ENCODE measurements around the gene SCGB2B2. TPM values are rescaled to one million over a fixed set of nuclear protein-coding genes. Genes with fewer than 3 reads are reported as not detected.
"Not testable (repeated sequence)": the region's sequence is repeated elsewhere in the genome, so short reads cannot be mapped to it uniquely, and the experiment has no call there.

Gene SCGB2B2
- total RNA-seq: under 1 TPM; 0.35 to 0.71 TPM

- H3K27me3 Mint-ChIP-seq: no peaks in the 10 kb centered on the region
Measured at GRCh38 chr19:34676697-34677385, at the start of gene SCGB2B2. SCGB2B2 (minus strand) TSS chr19:34677159; CDS start chr19:34594563, 82,596 bp downstream.

GRCh38 chr19:34725400-34725799, 48.4 kb upstream of the SCGB2B2 start:
- Mint-ChIP-seq H3K36me3 (ENCODE audit: low read depth) (no peaks in the 10 kb centered on the region), H3K27ac (no peak overlapping the region), H3K4me1 (no peaks in the 10 kb centered on the region), H3K4me3 (no peak overlapping the region), H3K27me3 (peaks cover 14% of the 10 kb centered on the region), H3K9me3 (no peaks in the 10 kb centered on the region)
- ATAC-seq (replicated peaks): no peak

More at GRCh38 chr19:34676697-34677385, at the start of gene SCGB2B2:
- Mint-ChIP-seq H3K27ac (peak within 1 kb of the TSS; percentile 96), H3K36me3 (ENCODE audit: low read depth) (peaks cover 52% of the 10 kb centered on the region), H3K4me1 (peaks cover 10% of the 10 kb centered on the region), H3K4me3 (peak within 1 kb of the TSS; percentile 89), H3K9me3 (peaks cover 7% of the 10 kb centered on the region)
- peak; percentile 59 for ATAC-seq (replicated peaks)

- Mint-ChIP-seq H3K9me3 (no peaks in the 10 kb centered on the region), H3K4me3 (no peak overlapping the region), H3K36me3 (ENCODE audit: low read depth) (no peaks in the 10 kb centered on the region), H3K4me1 (no peaks in the 10 kb centered on the region), H3K27me3 (peaks cover 3% of the 10 kb centered on the region), H3K27ac (no peak overlapping the region)
- ATAC-seq (replicated peaks): no peak
Measured at GRCh38 chr19:34722353-34722752, 45.4 kb upstream of the SCGB2B2 start.

GRCh38 chr19:34715357-34715756, 38.4 kb upstream of the SCGB2B2 start:
- peaks cover 19% of the 10 kb centered on the region for H3K27me3 Mint-ChIP-seq
- ATAC-seq (replicated peaks): no peak

GRCh38 chr19:34713262-34713637, 36.3 kb upstream of the SCGB2B2 start:
- Mint-ChIP-seq H3K4me1 (no peaks in the 10 kb centered on the region), H3K27ac (no peak overlapping the region), H3K4me3 (no peak overlapping the region), H3K9me3 (no peaks in the 10 kb centered on the region), H3K36me3 (ENCODE audit: low read depth) (no peaks in the 10 kb centered on the region), H3K27me3 (peaks cover 19% of the 10 kb centered on the region)
- no peak for ATAC-seq (replicated peaks)

More at GRCh38 chr19:34715357-34715756, 38.4 kb upstream of the SCGB2B2 start:
- H3K9me3 Mint-ChIP-seq: no peaks in the 10 kb centered on the region
- no peak overlapping the region for H3K4me3 Mint-ChIP-seq
- H3K27ac Mint-ChIP-seq: no peak overlapping the region
- H3K4me1 Mint-ChIP-seq: no peaks in the 10 kb centered on the region
- no peaks in the 10 kb centered on the region for H3K36me3 Mint-ChIP-seq (ENCODE audit: low read depth)

- H3K4me3 Mint-ChIP-seq: no peak overlapping the region
- H3K4me1 Mint-ChIP-seq: no peaks in the 10 kb centered on the region
- no peaks in the 10 kb centered on the region for H3K36me3 Mint-ChIP-seq (ENCODE audit: low read depth)
- peaks cover 19% of the 10 kb centered on the region for H3K27me3 Mint-ChIP-seq
- ATAC-seq (replicated peaks): peak; percentile 68
- H3K9me3 Mint-ChIP-seq: no peaks in the 10 kb centered on the region
- no peak overlapping the region for H3K27ac Mint-ChIP-seq
Measured at GRCh38 chr19:34712395-34713261, 35.7 kb upstream of the SCGB2B2 start.

GRCh38 chr19:34711890-34712289, 34.9 kb upstream of the SCGB2B2 start:
- no peaks in the 10 kb centered on the region for H3K36me3 Mint-ChIP-seq (ENCODE audit: low read depth)
- no peak overlapping the region for H3K27ac Mint-ChIP-seq
- H3K4me1 Mint-ChIP-seq: no peaks in the 10 kb centered on the region
- H3K9me3 Mint-ChIP-seq: no peaks in the 10 kb centered on the region
- H3K27me3 Mint-ChIP-seq: peaks cover 19% of the 10 kb centered on the region
- no peak for ATAC-seq (replicated peaks)
- no peak overlapping the region for H3K4me3 Mint-ChIP-seq

- H3K4me1 Mint-ChIP-seq: no peaks in the 10 kb centered on the region
- no peak for ATAC-seq (replicated peaks)
- no peak overlapping the region for H3K4me3 Mint-ChIP-seq
- no peaks in the 10 kb centered on the region for H3K36me3 Mint-ChIP-seq (ENCODE audit: low read depth)
- no peak overlapping the region for H3K27ac Mint-ChIP-seq
- H3K27me3 Mint-ChIP-seq: peaks cover 15% of the 10 kb centered on the region
- H3K9me3 Mint-ChIP-seq: no peaks in the 10 kb centered on the region
Measured at GRCh38 chr19:34707661-34708060, 30.7 kb upstream of the SCGB2B2 start.

- Mint-ChIP-seq H3K9me3 (peaks cover 14% of the 10 kb centered on the region), H3K27ac (no peak overlapping the region), H3K4me1 (no peaks in the 10 kb centered on the region), H3K27me3 (peaks cover 12% of the 10 kb centered on the region), H3K36me3 (ENCODE audit: low read depth) (no peaks in the 10 kb centered on the region), H3K4me3 (no peak overlapping the region)
- no peak for ATAC-seq (replicated peaks)
Measured at GRCh38 chr19:34692549-34692948, 15.6 kb upstream of the SCGB2B2 start.

GRCh38 chr19:34690372-34690771, 13.4 kb upstream of the SCGB2B2 start:
- Mint-ChIP-seq H3K36me3 (ENCODE audit: low read depth) (no peaks in the 10 kb centered on the region), H3K27ac (no peak overlapping the region), H3K4me1 (no peaks in the 10 kb centered on the region), H3K4me3 (no peak overlapping the region), H3K27me3 (peaks cover 12% of the 10 kb centered on the region), H3K9me3 (peaks cover 27% of the 10 kb centered on the region)
- ATAC-seq (replicated peaks): no peak

GRCh38 chr19:34688592-34688991, 11.6 kb upstream of the SCGB2B2 start:
- no peak overlapping the region for H3K27ac Mint-ChIP-seq
- H3K27me3 Mint-ChIP-seq: peaks cover 9% of the 10 kb centered on the region
- H3K4me1 Mint-ChIP-seq: no peaks in the 10 kb centered on the region
- H3K9me3 Mint-ChIP-seq: peaks cover 37% of the 10 kb centered on the region
- H3K36me3 Mint-ChIP-seq (ENCODE audit: low read depth): peaks cover 15% of the 10 kb centered on the region
- no peak overlapping the region for H3K4me3 Mint-ChIP-seq
- no peak for ATAC-seq (replicated peaks)

- peaks cover 41% of the 10 kb centered on the region for H3K9me3 Mint-ChIP-seq
- H3K27ac Mint-ChIP-seq: no peak overlapping the region
- peaks cover 5% of the 10 kb centered on the region for H3K27me3 Mint-ChIP-seq
- no peak for ATAC-seq (replicated peaks)
- H3K4me1 Mint-ChIP-seq: no peaks in the 10 kb centered on the region
- H3K4me3 Mint-ChIP-seq: no peak overlapping the region
- H3K36me3 Mint-ChIP-seq (ENCODE audit: low read depth): peaks cover 27% of the 10 kb centered on the region
Measured at GRCh38 chr19:34687348-34687747, 10.4 kb upstream of the SCGB2B2 start.

GRCh38 chr19:34686455-34686854, 9.5 kb upstream of the SCGB2B2 start:
- ATAC-seq (replicated peaks): no peak
- no peak overlapping the region for H3K27ac Mint-ChIP-seq
- peaks cover 41% of the 10 kb centered on the region for H3K9me3 Mint-ChIP-seq
- no peak overlapping the region for H3K4me3 Mint-ChIP-seq
- H3K36me3 Mint-ChIP-seq (ENCODE audit: low read depth): peaks cover 36% of the 10 kb centered on the region
- H3K4me1 Mint-ChIP-seq: no peaks in the 10 kb centered on the region
- H3K27me3 Mint-ChIP-seq: peaks cover 3% of the 10 kb centered on the region

GRCh38 chr19:34685266-34685665, 8.3 kb upstream of the SCGB2B2 start:
- not testable (repeated sequence) for H3K4me1 Mint-ChIP-seq; H3K27ac Mint-ChIP-seq; ATAC-seq (replicated peaks); H3K4me3 Mint-ChIP-seq; H3K27me3 Mint-ChIP-seq
- Mint-ChIP-seq H3K9me3 (peaks cover 41% of the 10 kb centered on the region), H3K36me3 (ENCODE audit: low read depth) (peaks cover 48% of the 10 kb centered on the region)

- peaks cover 32% of the 10 kb centered on the region for H3K9me3 Mint-ChIP-seq
- ATAC-seq (replicated peaks): no peak
Measured at GRCh38 chr19:34681478-34681877, 4.5 kb upstream of the SCGB2B2 start.

More at GRCh38 chr19:34681478-34681877, 4.5 kb upstream of the SCGB2B2 start:
- H3K27ac Mint-ChIP-seq: no peak overlapping the region
- H3K4me1 Mint-ChIP-seq: peaks cover 10% of the 10 kb centered on the region
- no peak overlapping the region for H3K4me3 Mint-ChIP-seq
- H3K36me3 Mint-ChIP-seq (ENCODE audit: low read depth): peaks cover 85% of the 10 kb centered on the region
- H3K27me3 Mint-ChIP-seq: no peaks in the 10 kb centered on the region

Data from activated T-helper 17 cell treated with anti-CD3 and anti-CD28 coated beads, Interleukin-2, amount 50 U/mL, for 72 hours (primary cell).